K562 (cell line): Measurements from ENCODE around the gene KMT2A. TPM values are rescaled to one million over a fixed set of nuclear protein-coding genes. Genes with fewer than 3 reads are reported as not detected.

Source experiments
- ATF3 ChIP-seq, 2 experiments: fragments of 450-650 bp in 1 of 2; sonication (generic) in 1 of 2; formaldehyde crosslinking in 1 of 2; IDR thresholded peaks in 1 of 2; conservative IDR thresholded peaks in 1 of 2; 2 replicates each; pipeline versions ENCODE4 v1.6.1 to v1.8.1; 2016 to 2023; ENCODE audit warnings: mild to moderate bottlenecking in 2 of 2, moderate library complexity in 2 of 2, inconsistent platforms in 1 of 2, missing genetic modification reagents in 1 of 2
- ETV5 ChIP-seq: sonication (generic); formaldehyde crosslinking; IDR thresholded peaks from 2 replicates; pipeline ENCODE4 v1.4.0; 2020; ENCODE audit warnings: low read depth, mild to moderate bottlenecking, missing genetic modification reagents
- HES1 ChIP-seq: fragments of 450-650 bp; IDR thresholded peaks from 2 replicates; pipeline ENCODE4 v1.6.1; 2016; ENCODE audit warnings: low read depth, mild to moderate bottlenecking, moderate library complexity
- L3MBTL2 ChIP-seq: fragments of 450-650 bp; IDR thresholded peaks from 2 replicates; pipeline ENCODE4 v1.6.1; 2016; ENCODE audit warnings: mild to moderate bottlenecking, moderate library complexity
- PRDM10 ChIP-seq: fragments of 450-650 bp; IDR thresholded peaks from 2 replicates; pipeline ENCODE4 v1.6.1; 2018; ENCODE audit not compliant: partially characterized antibody
- RBM22 ChIP-seq: fragments of 200-400 bp; formaldehyde crosslinking; IDR thresholded peaks from 2 replicates; pipeline ENCODE4 v1.6.1; 2018; ENCODE audit warnings: low read length, low read depth; ENCODE audit not compliant: poor library complexity, severe bottlenecking
- RBM34 ChIP-seq: fragments of 200-400 bp; formaldehyde crosslinking; IDR thresholded peaks from 2 replicates; pipeline ENCODE4 v1.6.1; 2018; ENCODE audit warnings: low read length, borderline replicate concordance; ENCODE audit not compliant: insufficient read depth
- RNF2 ChIP-seq: sonication (generic); IDR thresholded peaks from 2 replicates; pipeline ENCODE4 v1.6.1; 2016
- SP1 ChIP-seq: sonication (generic); formaldehyde crosslinking; IDR thresholded peaks from 2 replicates; pipeline ENCODE4 v1.8.1; 2022; ENCODE audit warnings: mild to moderate bottlenecking, missing genetic modification reagents
- SRSF3 ChIP-seq: fragments of 200-400 bp; formaldehyde crosslinking; IDR thresholded peaks from 2 replicates; pipeline ENCODE4 v1.6.1; 2016; ENCODE audit warnings: mild to moderate bottlenecking, low read length, moderate library complexity; ENCODE audit not compliant: insufficient read depth
- STAG1 ChIP-seq: sonication (generic); formaldehyde crosslinking; IDR thresholded peaks from 2 replicates; pipeline ENCODE4 v1.5.0; 2020; ENCODE audit warnings: missing genetic modification reagents, borderline replicate concordance
- ZNF174 ChIP-seq: fragments of 250-450 bp; sonication (Bioruptor Pico); IDR thresholded peaks from 2 replicates; pipeline ENCODE4 v1.4.0; 2020; ENCODE audit warnings: mild to moderate bottlenecking
- ZNF263 ChIP-seq: sonication (generic); formaldehyde crosslinking; IDR thresholded peaks from 2 replicates; pipeline ENCODE4 v1.8.0; 2022; ENCODE audit warnings: mild to moderate bottlenecking, missing genetic modification reagents, borderline replicate concordance
- ZNF316 ChIP-seq: fragments of 450-650 bp; IDR thresholded peaks from 2 replicates; pipeline ENCODE4 v1.6.1; 2016
- ZNF408 ChIP-seq: fragments of 250-450 bp; sonication (Bioruptor Pico); IDR thresholded peaks from 2 replicates; pipeline ENCODE4 v1.4.0; 2020; ENCODE audit warnings: low read depth, mild to moderate bottlenecking, moderate library complexity
- ZNF551 ChIP-seq: fragments of 250-450 bp; sonication (Bioruptor Pico); IDR thresholded peaks from 2 replicates; pipeline ENCODE4 v1.5.0; 2021; ENCODE audit warnings: mild to moderate bottlenecking, moderate library complexity
- ZNF695 ChIP-seq: fragments of 450-650 bp; formaldehyde crosslinking; IDR thresholded peaks from 2 replicates; pipeline ENCODE4 v1.4.0; 2020; ENCODE audit warnings: mild to moderate bottlenecking, moderate library complexity
- ZNF778 ChIP-seq: fragments of 450-650 bp; formaldehyde crosslinking; IDR thresholded peaks from 2 replicates; pipeline ENCODE4 v1.4.0; 2020; ENCODE audit warnings: mild to moderate bottlenecking, moderate library complexity
- polyA plus RNA-seq, 8 experiments: library from polyadenylated mRNA; depleted of rRNA in 4 of 8; stranded (reverse) in 5 of 8; unstranded in 3 of 8; fragments of >200 nt; fragmentation: Nextera tagmentation in 2 of 8; fragmentation: Illumina TruSeq in 1 of 8; extraction: Ambion mirVana in 2 of 8; extraction: Trizol in 1 of 8; gene quantifications; 2 replicates each; pipeline versions ENCODE4 v1.2.1 to v1.2.3, GENCODE V29; 2011 to 2014; ENCODE audit warnings: inconsistent platforms in 1 of 8, missing spikeins in 1 of 8
- total RNA-seq, 7 experiments: library from RNA; depleted of rRNA in 6 of 7; stranded (reverse); fragments of >200 nt in 6 of 7; fragmentation: Illumina TruSeq in 2 of 7; extraction: Trizol in 2 of 7; gene quantifications; 2 replicates each; pipeline versions ENCODE4 v1.2.1 to v1.2.3, GENCODE V29; 2011 to 2021; ENCODE audit warnings: low replicate concordance in 1 of 7
- TF ChIP-seq, protein P1 (sequence below), 2 experiments: IDR thresholded peaks in 1 of 2; conservative IDR thresholded peaks in 1 of 2; 2 replicates each; pipeline ENCODE4 v1.6.1; 2016; ENCODE audit warnings: low read depth in 2 of 2, mild to moderate bottlenecking in 1 of 2, missing compliant biosample characterization in 1 of 2, missing genetic modification characterization in 1 of 2, moderate library complexity in 1 of 2

KMT2A gene
- total and polyA plus RNA-seq, 9 of the 15 experiments (the other 6 are each of a cell fraction or from before 2014, with no cell fraction given): 9.6 to 59.9 (median 32.6) TPM

DNA sequence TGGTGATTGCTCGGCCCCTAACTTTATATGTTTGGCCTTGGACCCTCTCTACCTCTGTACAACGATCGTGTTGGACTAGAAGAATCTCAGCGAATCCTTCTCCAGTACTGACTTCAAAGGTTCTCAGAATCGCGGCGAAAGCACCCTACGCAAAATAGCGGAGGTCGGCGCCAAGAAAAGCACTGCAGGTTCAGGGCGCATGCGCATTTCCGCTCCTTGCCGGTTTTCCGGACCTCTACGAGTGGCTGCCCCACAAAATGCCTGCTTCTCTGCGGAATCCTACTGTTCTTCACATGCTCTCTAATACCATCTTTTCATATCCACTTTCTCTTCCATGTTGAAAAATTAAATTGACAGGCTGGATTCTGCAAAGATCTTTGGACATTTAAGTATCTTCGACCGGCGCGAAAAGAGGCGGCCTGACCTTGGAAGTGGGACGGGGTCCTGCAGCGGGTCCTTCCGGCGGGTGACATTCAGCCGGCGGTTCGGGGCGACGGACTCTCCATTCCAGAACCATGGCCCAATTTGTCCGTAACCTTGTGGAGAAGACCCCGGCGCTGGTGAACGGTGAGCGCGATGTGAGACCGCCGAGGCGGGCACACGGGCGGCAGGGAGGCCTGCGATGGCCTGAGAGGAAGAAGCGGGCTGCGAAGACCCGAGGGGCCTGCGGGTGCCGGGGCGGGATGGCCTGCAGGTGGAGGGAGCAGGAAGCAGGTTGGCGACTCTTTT is 35.0 kb upstream of the KMT2A start, which contains the start of gene ATP5MG (continued):
- TF ChIP-seq, protein P1, sequence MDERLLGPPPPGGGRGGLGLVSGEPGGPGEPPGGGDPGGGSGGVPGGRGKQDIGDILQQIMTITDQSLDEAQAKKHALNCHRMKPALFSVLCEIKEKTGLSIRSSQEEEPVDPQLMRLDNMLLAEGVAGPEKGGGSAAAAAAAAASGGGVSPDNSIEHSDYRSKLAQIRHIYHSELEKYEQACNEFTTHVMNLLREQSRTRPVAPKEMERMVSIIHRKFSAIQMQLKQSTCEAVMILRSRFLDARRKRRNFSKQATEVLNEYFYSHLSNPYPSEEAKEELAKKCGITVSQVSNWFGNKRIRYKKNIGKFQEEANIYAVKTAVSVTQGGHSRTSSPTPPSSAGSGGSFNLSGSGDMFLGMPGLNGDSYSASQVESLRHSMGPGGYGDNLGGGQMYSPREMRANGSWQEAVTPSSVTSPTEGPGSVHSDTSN (CRISPR knock-in tag; IDR thresholded peaks at IDR 0.05; ENCODE audit: low read depth): no peak
- TF ChIP-seq, protein P1 (tag; conservative IDR thresholded peaks at IDR 0.05; ENCODE audit: low read depth): no peak
- TF ChIP-seq L3MBTL2 (peak; percentile 50), HES1 (no peak), ZNF174 (CRISPR knock-in tag) (no peak), SRSF3 (no peak), ZNF316 (no peak), ZNF695 (CRISPR knock-in tag) (no peak), SP1 (CRISPR knock-in tag) (no peak; the same call in none of the 2 replicates), ZNF408 (CRISPR knock-in tag) (no peak), ZNF263 (CRISPR knock-in tag) (peak; percentile 27; the same call in 1 of the 2 replicates), RBM22 (no peak), RBM34 (no peak), ETV5 (peak; percentile 55; the same call in 1 of the 2 replicates), ATF3 (IDR thresholded peaks at IDR 0.05) (no peak), ATF3 (CRISPR knock-in tag; conservative IDR thresholded peaks at IDR 0.05) (no peak), ZNF551 (CRISPR knock-in tag) (no peak), ZNF778 (no peak), STAG1 (CRISPR knock-in tag) (no peak), RNF2 (peak; percentile 40; the same call in 1 of the 2 replicates), PRDM10 (peak; percentile 99)
